ENCODE results near the gene AQP2. TPM values are rescaled to one million over a fixed set of nuclear protein-coding genes. Genes with fewer than 3 reads are reported as not detected.

Gene AQP2
- total RNA-seq, 3 donors from 2014 or later, result not detected

DNA sequence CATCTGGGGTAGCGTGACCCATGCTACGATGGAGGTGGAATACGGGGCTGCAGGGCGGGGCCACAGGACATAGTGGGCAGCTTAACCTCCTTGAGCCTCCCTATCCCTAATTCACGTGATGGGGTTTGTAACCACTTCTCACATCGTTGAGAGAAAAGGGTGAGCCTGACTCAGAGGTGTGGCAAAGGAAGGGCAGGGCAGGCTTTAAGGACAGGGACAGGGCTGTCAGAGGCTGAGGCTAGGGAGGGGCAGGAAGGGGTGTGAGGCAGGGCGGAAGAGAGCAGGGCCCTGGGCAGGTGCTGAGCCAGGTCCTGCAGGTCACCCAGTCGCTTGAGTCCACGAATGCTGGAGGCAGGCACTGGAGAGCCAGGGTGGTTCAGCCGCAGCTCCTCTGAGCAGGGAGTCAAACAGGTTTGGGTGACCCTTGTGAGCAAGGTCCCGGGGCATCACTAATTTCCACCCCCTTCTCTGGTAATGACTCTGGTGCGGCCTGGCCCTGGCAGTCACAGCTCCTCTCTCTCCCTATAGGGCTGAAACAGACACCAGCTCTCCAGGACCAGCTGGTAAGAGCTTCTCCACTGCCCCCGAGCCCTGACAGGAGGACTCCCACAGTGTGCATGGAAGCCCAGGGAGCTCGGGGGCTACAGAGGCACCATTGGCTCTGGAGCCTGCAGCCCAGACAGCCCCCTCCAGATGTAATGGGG is 7.5 kb upstream of the AQP2 start:
- no peak overlapping the region for H3K4me3 Mint-ChIP-seq
- no peak for DNase-seq

GRCh38 chr12:49943625-49943960 is 6.9 kb upstream of the AQP2 start:
- Mint-ChIP-seq H3K36me3 (ENCODE audit: insufficient read depth) (no peaks in the 10 kb centered on the region), H3K9me3 (no peaks in the 10 kb centered on the region), H3K4me1 (ENCODE audit: low read depth) (peaks cover 38% of the 10 kb centered on the region), H3K4me3 (no peak overlapping the region), H3K27me3 (ENCODE audit: low read depth) (peaks cover 2% of the 10 kb centered on the region)
- ATAC-seq (no peak), DNase-seq (no peak)

More for the DNA sequence above, 7.5 kb upstream of the AQP2 start:
- Mint-ChIP-seq H3K9me3 (no peaks in the 10 kb centered on the region), H3K4me1 (ENCODE audit: low read depth) (peaks cover 38% of the 10 kb centered on the region), H3K27me3 (ENCODE audit: low read depth) (peaks cover under 1% of the 10 kb centered on the region), H3K36me3 (ENCODE audit: insufficient read depth) (no peaks in the 10 kb centered on the region)
- no peak for ATAC-seq

DNA sequence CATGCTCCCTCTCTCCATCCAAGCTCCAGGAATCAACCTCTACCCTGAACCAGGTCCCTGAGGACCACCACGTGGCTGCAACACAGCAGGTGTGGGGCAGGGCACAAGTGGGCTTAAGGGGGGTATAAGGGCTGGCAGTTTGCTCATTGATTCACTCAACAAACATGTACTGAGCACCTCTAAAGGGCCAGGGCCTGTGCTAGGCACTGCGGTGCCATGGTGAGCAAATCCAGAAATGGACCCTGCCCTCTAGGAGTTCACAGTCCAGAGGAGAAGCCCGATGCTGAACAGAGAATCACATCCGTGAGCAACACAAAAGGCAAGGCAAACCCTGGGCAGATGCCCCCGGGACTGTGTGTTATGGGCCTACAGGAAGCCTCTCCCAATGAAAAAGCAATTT is 6.5 kb upstream of the AQP2 start:
- no peak for ATAC-seq
- H3K27me3 Mint-ChIP-seq (ENCODE audit: low read depth), result peaks cover 2% of the 10 kb centered on the region
- H3K4me1 Mint-ChIP-seq (ENCODE audit: low read depth), result peaks cover 38% of the 10 kb centered on the region
- no peak overlapping the region for H3K4me3 Mint-ChIP-seq
- no peak for DNase-seq
- no peaks in the 10 kb centered on the region for H3K36me3 Mint-ChIP-seq (ENCODE audit: insufficient read depth)
- no peaks in the 10 kb centered on the region for H3K9me3 Mint-ChIP-seq

- ATAC-seq (no peak), DNase-seq (no peak)
- Mint-ChIP-seq H3K4me3 (no peak overlapping the region), H3K36me3 (ENCODE audit: insufficient read depth) (no peaks in the 10 kb centered on the region), H3K27me3 (ENCODE audit: low read depth) (peaks cover 2% of the 10 kb centered on the region), H3K4me1 (ENCODE audit: low read depth) (peaks cover 38% of the 10 kb centered on the region), H3K9me3 (no peaks in the 10 kb centered on the region)
Observed at GRCh38 chr12:49944718-49945117, 5.8 kb upstream of the AQP2 start.

- Mint-ChIP-seq H3K36me3 (ENCODE audit: insufficient read depth) (no peaks in the 10 kb centered on the region), H3K4me3 (peak overlapping the region; percentile 78), H3K4me1 (ENCODE audit: low read depth) (peaks cover 38% of the 10 kb centered on the region), H3K27me3 (ENCODE audit: low read depth) (peaks cover 2% of the 10 kb centered on the region), H3K9me3 (no peaks in the 10 kb centered on the region)
- ATAC-seq (peak; percentile 97 to 99), DNase-seq (peak; percentile 88)
Observed at GRCh38 chr12:49945394-49946080, 5.0 kb upstream of the AQP2 start.

- Mint-ChIP-seq H3K4me1 (ENCODE audit: low read depth) (peaks cover 38% of the 10 kb centered on the region), H3K4me3 (peak overlapping the region; percentile 78), H3K36me3 (ENCODE audit: insufficient read depth) (no peaks in the 10 kb centered on the region)
Observed at GRCh38 chr12:49946086-49946485, 4.5 kb upstream of the AQP2 start.

DNA sequence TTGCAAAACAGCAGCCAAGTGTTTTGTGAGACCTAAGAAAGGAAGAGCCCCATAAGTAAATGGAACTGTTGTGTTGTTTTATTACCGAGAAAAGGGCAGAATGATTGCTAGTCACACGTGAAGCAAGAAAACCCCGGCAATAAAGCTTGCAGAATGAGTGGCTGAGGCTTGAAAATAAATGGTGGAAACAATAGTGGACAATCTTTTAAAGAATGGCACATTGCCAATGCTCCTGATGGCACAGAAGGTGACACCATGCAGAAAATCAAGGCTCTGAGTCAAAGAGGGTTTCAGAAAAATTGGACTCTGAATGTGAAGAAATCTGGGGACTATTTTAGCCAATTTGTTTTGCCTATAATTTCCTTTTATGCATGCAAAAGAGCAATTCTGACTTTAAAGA is 4.0 kb upstream of the AQP2 start:
- no peak overlapping the region for H3K4me3 Mint-ChIP-seq
- no peak for DNase-seq
- ATAC-seq, result no peak
- peaks cover 2% of the 10 kb centered on the region for H3K27me3 Mint-ChIP-seq (ENCODE audit: low read depth)
- H3K9me3 Mint-ChIP-seq, result no peaks in the 10 kb centered on the region
- H3K4me1 Mint-ChIP-seq (ENCODE audit: low read depth), result peaks cover 37% of the 10 kb centered on the region
- no peaks in the 10 kb centered on the region for H3K36me3 Mint-ChIP-seq (ENCODE audit: insufficient read depth)

More at GRCh38 chr12:49946086-49946485, 4.5 kb upstream of the AQP2 start:
- no peak for ATAC-seq
- Mint-ChIP-seq H3K9me3 (no peaks in the 10 kb centered on the region), H3K27me3 (ENCODE audit: low read depth) (peaks cover 2% of the 10 kb centered on the region)
- DNase-seq, result no peak

DNA sequence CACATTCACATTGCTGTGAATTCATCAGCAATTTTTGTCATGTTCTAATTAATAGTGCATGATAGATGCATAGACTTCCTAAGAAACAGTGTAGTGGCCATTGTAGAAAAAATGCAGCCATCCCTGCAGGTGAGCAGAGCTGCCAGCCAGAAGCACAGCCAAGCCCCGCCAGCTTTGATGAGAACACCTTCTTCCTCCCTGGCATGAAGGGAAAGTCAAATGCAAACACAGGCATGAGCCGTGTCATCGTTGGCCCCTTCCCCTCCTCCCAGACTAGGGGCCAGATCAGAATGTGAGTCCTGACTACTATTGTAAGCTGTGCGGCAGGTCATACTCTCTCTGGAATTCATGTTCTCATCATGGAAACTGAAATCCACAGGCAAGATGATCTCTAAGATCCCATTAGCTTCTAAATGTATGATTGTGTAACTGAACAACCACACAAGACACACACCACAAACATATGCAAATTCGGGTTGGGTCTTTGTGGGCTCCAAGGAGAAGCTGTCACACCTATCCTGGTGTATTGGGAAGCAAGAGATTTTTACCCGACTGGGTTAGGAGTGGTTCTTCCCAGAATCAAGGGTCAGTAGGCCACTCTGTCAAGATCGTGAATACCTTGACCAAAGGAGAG is 2.8 kb upstream of the AQP2 start:
- ATAC-seq (no peak), DNase-seq (no peak)
- H3K4me1 Mint-ChIP-seq (ENCODE audit: low read depth), result peaks cover 29% of the 10 kb centered on the region
- H3K9me3 Mint-ChIP-seq, result no peaks in the 10 kb centered on the region
- H3K27me3 Mint-ChIP-seq (ENCODE audit: low read depth), result peaks cover 2% of the 10 kb centered on the region
- H3K36me3 Mint-ChIP-seq (ENCODE audit: insufficient read depth), result no peaks in the 10 kb centered on the region
- H3K4me3 Mint-ChIP-seq, result no peak overlapping the region

GRCh38 chr12:49948866-49949845 is 1.4 kb upstream of the AQP2 start:
- DNase-seq (no peak), ATAC-seq (no peak)
- no peak overlapping the region for H3K4me3 Mint-ChIP-seq
- H3K4me1 Mint-ChIP-seq (ENCODE audit: low read depth), result peaks cover 21% of the 10 kb centered on the region
- no peaks in the 10 kb centered on the region for H3K9me3 Mint-ChIP-seq
- H3K27me3 Mint-ChIP-seq (ENCODE audit: low read depth), result peaks cover 7% of the 10 kb centered on the region
- H3K36me3 Mint-ChIP-seq (ENCODE audit: insufficient read depth), result no peaks in the 10 kb centered on the region

DNA sequence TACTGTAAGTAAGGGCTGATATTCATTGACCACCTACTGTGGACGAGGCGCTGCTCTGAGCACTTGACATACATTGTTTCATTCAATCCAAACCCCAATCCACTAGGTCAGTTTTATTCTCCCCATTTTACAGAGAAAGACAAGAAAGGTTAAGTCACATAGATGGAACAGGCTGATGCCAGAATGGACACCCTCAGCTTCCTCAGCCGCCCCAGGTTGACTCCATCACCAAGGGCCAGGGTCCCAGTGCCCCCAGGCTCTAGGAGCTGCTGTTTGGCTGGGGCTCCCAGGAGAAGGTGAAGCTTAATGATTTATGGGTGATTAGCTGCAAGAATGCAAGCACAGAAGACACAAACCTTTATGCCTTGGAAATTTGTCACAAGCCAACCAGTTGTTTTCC is 671 bp upstream of the AQP2 start:
- H3K9me3 Mint-ChIP-seq, result no peaks in the 10 kb centered on the region
- no peaks in the 10 kb centered on the region for H3K36me3 Mint-ChIP-seq (ENCODE audit: insufficient read depth)
- peaks cover 16% of the 10 kb centered on the region for H3K4me1 Mint-ChIP-seq (ENCODE audit: low read depth)
- peaks cover 15% of the 10 kb centered on the region for H3K27me3 Mint-ChIP-seq (ENCODE audit: low read depth)
- DNase-seq, result no peak
- H3K4me3 Mint-ChIP-seq, result no peak overlapping the region
- ATAC-seq, result no peak

- peaks cover 26% of the 10 kb centered on the region for H3K27me3 Mint-ChIP-seq (ENCODE audit: low read depth)
- ATAC-seq (no peak), DNase-seq (no peak)
- H3K4me3 Mint-ChIP-seq, result no peak overlapping the region
- no peaks in the 10 kb centered on the region for H3K9me3 Mint-ChIP-seq
- no peaks in the 10 kb centered on the region for H3K36me3 Mint-ChIP-seq (ENCODE audit: insufficient read depth)
- peaks cover 3% of the 10 kb centered on the region for H3K4me1 Mint-ChIP-seq (ENCODE audit: low read depth)
Observed at GRCh38 chr12:49951411-49952240, 1.1 kb downstream of the AQP2 start.

DNA sequence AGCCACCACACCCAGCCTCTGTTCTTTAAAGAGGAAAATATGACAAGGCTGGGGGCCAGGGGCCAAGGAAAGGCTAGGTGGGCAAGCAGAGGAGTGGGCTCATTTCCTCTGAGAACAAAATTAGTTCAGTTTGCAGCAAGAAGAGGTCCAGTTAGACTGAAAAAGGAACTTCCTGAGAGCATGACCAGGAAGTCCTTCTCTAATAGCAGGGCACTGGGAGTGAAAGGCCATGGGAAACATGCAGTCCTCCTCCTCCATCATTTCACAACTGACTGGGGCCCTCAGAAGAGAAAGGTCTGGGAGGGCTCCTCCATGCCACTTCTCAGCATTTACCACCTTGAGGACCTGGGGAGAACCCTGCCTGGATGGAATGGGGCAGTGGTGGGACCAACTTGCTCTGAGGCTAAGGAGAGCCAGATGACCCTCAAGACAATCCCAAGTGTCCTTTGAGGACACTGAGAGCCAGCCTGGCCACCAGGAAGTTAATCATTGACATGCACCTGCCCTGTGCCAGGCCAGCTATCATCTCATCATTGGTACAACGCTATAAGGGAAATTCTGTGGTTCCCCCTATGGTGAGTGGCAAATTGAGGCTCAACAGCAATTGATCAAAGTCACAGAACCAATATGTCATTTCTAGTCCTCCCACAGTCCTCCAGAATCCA is 2.0 kb downstream of the AQP2 start:
- H3K9me3 Mint-ChIP-seq, result no peaks in the 10 kb centered on the region
- ATAC-seq, result no peak
- H3K4me1 Mint-ChIP-seq (ENCODE audit: low read depth), result peaks cover 3% of the 10 kb centered on the region
- H3K27me3 Mint-ChIP-seq (ENCODE audit: low read depth), result peaks cover 34% of the 10 kb centered on the region
- no peak for DNase-seq
- no peaks in the 10 kb centered on the region for H3K36me3 Mint-ChIP-seq (ENCODE audit: insufficient read depth)
- no peak overlapping the region for H3K4me3 Mint-ChIP-seq

DNA sequence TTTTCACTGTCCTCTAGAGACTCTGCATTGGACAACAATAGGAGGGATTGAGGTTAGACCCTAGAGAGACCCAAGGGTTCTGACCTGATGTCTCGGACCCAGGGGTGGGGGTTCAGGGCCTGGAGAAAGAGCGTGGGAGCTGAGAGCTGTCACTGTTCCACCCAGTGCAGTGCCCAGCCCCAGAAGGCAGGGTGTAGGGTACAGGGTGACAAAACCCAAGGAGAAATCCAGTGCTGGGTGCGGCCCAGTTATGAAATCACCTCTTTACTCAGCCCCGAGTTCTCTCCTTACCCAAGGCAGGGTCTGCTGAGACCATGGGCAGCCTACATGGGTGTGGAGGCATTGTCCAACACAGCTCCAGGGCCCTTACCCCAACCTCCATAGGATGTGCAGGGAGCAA is 2.6 kb downstream of the AQP2 start:
- Mint-ChIP-seq H3K4me1 (ENCODE audit: low read depth) (peaks cover 3% of the 10 kb centered on the region), H3K36me3 (ENCODE audit: insufficient read depth) (no peaks in the 10 kb centered on the region), H3K9me3 (no peaks in the 10 kb centered on the region), H3K4me3 (no peak overlapping the region), H3K27me3 (ENCODE audit: low read depth) (peaks cover 38% of the 10 kb centered on the region)
- ATAC-seq, result no peak
- DNase-seq, result no peak
